GM21786 (cell line): Measurements from ENCODE around the gene C1RL.
A peak's percentile ranks its signal among the peaks of the same experiment; 100 is the strongest.
"Not testable (repeated sequence)": the region's sequence is repeated elsewhere in the genome, so short reads cannot be mapped to it uniquely, and the experiment has no call there.

ENCODE experiments used
- ATAC-seq: cut with Tn5 transposase; IDR thresholded peaks from one replicate; pipeline ENCODE4 v1.9.1; 2021; ENCODE audit not compliant: unreplicated experiment

Gene C1RL

GRCh38 chr12:7116196-7116595 is 7.2 kb upstream of the C1RL start:
- no peak for ATAC-seq

GRCh38 chr12:7114851-7115250 is 5.8 kb upstream of the C1RL start:
- no peak for ATAC-seq

- ATAC-seq, result no peak
These were observed 5.0 kb upstream of the C1RL start for GRCh38 chr12:7114008-7114407.

- no peak for ATAC-seq
These were observed 4.4 kb upstream of the C1RL start for GRCh38 chr12:7113389-7113871.

- no peak for ATAC-seq
These were observed 3.0 kb upstream of the C1RL start for GRCh38 chr12:7112041-7112440.

GRCh38 chr12:7110661-7111060 is 1.6 kb upstream of the C1RL start:
- no peak for ATAC-seq

DNA sequence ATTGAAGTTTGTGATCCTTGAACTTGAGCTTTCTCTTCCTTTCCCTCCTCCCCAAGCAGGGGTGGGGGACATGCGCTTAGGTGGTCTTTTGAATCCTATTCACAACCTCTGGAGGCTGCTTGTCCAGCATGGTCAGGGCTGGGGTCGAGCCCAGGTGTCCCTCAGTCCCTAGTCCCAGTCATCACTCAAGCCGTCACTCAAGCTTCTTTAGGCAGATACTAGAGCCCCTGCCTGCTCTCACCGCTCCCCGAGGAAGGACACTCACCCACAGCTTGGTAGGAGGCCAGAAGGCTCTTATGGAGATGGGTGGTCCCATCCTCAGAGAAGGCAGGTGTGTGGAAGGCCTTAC is 532 bp upstream of the C1RL start:
- ATAC-seq, result no peak

- ATAC-seq, result peak; percentile 89
These were observed 815 bp downstream of the C1RL start for GRCh38 chr12:7108003-7108795.

DNA sequence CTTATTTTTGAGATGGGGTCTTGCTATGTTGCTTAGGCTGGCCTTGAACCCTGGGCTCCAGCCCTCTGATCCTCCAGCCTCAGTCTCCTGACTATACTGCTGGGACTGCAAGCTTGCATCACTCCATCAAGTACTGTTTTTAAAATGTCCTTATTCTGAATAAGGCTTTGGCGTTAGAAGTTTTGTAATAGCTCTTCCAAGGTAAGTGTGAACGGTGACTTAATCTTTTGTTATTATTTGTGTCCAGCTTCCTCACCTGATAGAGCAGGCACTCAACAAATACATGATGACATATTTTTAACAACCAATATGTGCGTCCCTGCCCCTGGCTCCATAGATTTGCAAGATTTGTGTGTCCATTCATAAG is 1.4 kb downstream of the C1RL start:
- ATAC-seq, result no peak

- ATAC-seq, result not testable (repeated sequence)
These were observed 1.8 kb downstream of the C1RL start for GRCh38 chr12:7107181-7107580.

DNA sequence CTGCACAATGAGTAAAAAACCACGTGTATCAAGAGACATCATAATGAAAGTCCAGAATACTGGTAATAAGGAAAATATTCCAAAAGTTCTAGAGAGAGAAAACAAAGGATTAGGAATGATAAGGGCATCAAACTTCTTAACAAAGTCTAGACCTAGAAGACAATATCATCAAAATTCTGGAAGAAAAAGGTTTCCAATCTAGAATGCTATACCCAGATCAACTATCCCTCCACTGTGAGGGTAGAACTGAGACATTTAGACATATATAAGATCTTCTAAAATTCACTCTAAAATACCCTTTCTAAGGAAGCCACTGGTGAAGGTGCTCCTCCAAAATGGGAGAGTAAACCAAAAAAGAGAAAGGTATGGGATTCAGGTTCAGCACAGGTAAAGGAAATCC is 2.9 kb downstream of the C1RL start:
- no peak for ATAC-seq

DNA sequence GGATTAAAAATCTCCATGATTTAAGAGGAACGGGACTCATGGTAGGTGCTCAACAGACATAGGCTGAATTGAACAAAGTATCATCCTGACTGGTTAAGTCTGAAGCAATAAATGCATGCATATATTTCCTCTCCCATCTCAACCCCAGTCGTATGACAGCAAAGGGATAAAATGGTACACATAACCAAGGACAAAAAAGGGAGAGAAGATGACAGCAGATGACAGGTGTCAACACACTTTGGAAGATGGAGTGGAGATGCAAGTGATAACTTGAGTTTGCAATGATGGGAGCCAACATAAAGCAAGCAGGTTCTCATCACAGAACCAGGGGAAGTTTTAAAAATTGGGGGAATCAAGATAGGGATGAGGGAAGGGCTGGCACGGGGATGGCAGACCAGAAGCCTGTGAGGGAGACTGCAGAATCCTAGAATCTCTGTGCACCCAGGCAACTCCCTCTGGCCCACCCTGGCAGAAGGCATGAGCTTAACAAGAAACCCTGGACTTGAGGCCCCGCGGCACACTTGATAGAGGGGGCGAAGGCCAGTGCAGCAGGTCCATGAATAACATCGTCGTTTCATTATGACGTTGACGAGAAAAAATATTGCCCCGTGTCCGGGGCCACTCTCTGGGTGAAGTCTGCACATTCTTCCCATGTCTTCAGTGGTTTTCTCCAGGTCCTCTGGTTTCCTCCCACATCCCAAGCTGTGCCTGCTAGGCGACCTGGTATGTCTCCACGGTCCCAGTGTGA is 5.0 kb downstream of the C1RL start:
- ATAC-seq, result no peak

- ATAC-seq, result no peak
These were observed 6.4 kb downstream of the C1RL start for GRCh38 chr12:7102582-7102981.

GRCh38 chr12:7101694-7102131 is 7.3 kb downstream of the C1RL start:
- no peak for ATAC-seq

GRCh38 chr12:7101047-7101693 is 7.8 kb downstream of the C1RL start:
- ATAC-seq, result no peak

GRCh38 chr12:7100239-7100638 is 8.8 kb downstream of the C1RL start:
- no peak for ATAC-seq

DNA sequence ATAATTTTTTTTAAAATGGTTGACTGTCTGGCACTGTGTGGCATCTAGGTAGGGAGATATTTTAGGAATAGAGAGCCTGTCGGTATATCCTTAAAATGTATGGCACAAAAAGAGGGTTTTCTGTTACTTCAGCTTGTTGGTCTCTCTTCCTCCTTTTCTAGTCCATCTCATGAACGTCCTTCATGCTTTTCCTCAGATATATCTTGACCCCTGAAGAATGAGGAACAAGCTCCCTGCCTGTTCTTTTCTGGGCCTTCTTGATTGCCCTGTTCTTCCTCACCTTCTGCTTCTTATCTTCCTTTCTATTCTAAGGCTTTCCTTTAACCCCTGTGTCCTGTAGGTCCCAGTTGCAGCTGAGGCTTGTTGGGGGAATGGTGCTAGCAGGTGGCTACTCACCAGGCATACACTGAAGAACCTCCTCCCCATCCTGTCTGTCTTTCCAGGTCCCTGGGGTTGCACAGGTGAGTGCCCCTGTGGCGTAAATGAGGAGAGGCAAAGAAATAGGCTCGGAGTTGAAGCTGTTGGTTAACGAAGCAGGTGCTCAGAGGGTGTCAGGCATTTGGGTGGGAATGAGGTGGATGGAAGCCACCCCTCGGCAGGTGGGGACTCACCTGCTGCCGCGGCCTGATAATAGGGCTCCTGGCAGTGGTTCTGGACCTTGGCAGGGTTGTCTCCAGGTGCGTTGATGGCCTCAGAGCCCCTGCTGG is 9.6 kb downstream of the C1RL start:
- no peak for ATAC-seq

GRCh38 chr12:7096979-7097378 is 12.0 kb downstream of the C1RL start:
- no peak for ATAC-seq

DNA sequence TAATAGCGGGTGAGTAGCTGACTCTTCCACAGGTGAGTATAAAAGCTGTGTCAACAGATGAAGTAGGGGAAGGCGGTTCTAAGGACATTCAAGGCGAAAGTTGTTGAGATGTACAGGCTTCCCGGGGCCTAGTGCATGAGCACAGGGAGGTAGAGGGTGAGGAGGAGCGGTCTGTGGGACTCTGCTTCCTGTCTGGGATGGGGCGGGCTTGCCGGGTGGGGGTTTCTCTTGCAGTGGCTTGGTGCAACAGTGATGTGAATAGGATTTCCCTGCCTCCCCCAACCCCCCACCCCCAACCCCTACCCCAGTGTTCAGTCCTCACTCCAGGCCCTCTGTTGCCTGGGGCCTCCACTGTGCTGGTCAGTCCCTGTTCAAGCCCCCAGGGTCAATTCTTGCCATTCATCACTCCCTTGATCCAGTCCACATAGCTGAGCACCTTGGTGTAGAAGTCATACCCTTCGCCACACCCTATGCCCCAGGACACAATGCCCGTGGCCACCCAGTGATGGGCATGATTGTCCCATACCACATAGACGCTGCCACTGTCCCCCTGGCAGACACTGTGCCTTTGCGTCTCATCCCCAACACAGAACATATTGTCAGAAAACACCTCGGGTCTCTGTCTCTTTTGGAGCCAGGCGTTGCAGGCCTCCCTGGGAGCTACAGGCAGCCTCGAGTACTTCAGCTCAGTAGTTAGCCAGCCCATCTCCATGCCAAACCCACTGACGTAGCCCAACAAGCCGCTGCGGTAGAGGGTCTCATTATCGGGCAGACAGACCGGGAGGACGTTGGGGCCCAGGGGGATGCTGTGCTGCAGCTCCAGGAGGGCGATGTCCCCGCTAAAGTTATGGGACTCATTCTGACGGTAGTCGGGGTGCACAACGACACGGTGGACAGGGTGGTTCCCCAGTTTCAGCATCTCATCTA is 12.7 kb downstream of the C1RL start:
- ATAC-seq, result no peak

DNA sequence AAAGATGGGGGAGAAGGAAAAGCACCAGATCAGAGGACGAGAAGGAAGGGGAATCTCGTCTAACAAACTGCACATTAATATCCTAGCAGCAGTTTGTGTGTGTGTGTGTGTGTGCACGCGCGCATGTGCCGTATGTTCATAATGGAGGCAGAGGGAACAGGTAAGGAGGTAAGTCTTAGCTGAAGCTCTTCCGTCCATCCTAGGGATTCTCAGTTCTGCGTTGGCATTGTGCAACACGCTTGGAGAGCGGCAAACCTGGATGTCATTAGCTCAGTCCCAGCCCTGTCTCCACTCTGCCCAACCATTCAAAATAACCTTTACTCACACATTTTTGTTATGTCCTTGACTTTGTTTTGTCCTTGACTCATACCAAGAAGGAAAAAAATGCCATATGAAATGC is 15.1 kb downstream of the C1RL start:
- ATAC-seq, result no peak
